HG02943 (cell line): ENCODE measurements around the gene CASP8AP2.
"Not testable (repeated sequence)": the region's sequence is repeated elsewhere in the genome, so short reads cannot be mapped to it uniquely, and the experiment has no call there.

ENCODE experiments used
- ATAC-seq: cut with Tn5 transposase; IDR thresholded peaks from one replicate; pipeline ENCODE4 v1.9.1; 2021; ENCODE audit warnings: mild to moderate bottlenecking, low read depth, moderate library complexity; ENCODE audit not compliant: unreplicated experiment

Gene CASP8AP2

DNA sequence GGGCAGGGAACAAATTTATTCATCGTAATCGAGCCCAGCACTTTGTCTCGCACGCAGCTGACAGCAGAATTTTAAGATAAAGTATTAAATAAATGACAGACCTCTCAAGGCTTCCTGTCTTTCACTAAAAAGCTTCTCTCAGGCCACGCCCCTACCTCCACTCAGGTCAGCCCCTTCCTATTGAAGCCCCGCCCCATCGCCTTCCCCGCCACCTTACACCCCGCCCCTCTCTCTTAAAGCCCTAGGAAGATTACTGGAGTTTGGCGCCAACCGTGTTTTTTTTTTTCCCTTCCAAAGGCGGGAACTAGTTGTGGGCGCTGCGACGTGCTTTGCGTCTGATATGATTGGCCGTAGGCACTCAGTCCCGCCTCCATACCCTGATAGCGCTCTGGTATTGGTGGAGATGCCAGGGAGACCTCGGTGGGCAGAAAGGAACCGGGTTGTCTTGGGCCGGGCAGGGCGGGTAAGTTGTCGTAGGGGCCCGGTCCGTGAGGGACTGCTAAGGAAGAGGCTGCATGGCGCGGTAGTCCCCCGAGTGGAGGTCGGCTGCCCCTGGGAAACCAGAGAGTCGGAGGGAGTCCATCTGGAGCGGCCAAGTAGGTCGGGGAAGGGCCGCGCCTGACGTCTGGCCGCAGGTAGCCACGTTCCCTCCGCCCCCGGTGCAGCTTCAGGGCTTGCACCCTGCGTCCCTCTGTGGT lies at the start of gene CASP8AP2:
CASP8AP2 (plus strand) TSS at position 409 of the 698 bp plus-strand sequence.
- ATAC-seq: peak; percentile 98

DNA sequence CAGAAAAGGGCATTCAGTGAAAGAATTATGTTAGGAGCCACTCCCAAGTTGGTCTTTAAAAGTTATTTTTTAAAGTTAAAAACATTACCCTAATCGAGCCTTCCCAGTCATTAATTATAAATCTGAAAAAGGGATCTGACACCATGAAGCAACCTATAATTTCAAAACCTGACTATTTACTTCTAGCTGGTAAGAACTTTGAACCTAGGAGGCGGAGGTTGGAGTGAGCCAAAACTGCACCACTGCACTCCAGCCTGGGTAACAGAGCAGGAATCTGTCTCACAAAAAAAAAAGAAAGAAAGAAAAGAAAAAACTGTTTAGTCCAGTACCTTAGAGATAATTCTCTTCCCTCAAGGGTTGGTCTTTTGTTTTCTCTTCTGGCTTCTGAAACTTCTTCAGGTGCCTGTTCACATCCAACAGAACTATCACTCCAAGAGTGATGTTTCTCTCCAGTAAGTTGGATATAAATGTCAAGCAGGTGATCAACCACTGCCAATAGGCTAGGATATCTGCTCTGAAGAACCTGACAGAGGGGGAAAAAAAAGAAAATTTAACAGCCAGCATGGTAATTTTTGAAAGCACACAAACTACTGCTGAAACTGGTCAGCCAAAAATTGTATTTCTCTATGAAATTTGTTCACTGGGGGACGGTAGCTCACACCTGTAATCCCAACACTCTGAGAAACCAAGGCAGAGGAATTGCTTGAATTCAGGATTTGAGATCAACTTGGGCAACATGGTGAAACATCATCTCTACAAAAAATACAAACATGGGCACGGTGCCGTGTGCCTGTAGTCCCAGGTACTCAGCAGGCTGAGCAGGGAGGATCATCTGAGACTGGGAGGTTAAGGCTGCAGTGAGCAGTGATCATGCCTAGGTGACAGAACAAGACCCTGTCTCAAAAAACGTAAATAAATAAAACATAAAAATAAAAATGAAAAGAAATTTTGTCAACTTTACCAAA lies 48.3 kb upstream of the CASP8AP2 start:
- ATAC-seq: no peak

DNA sequence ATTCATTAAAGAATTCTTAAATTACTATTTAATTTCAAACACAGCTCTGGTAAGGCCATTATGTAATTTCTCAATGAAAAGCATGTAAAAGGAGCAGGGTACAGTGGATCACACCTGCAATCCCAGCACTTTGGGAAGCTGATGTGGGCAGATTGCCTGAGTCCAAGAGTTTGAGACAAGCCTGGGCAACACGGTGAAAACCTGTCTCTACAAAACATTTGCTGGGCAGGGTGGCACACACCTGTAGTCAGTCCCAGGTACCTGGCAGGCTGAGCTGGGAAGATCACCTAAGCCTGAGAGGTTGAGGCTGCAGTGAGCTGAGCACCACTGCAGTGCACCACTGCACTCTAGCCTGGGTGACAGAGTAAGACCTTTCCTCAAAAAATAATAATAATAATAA lies 47.5 kb upstream of the CASP8AP2 start:
- ATAC-seq: no peak

DNA sequence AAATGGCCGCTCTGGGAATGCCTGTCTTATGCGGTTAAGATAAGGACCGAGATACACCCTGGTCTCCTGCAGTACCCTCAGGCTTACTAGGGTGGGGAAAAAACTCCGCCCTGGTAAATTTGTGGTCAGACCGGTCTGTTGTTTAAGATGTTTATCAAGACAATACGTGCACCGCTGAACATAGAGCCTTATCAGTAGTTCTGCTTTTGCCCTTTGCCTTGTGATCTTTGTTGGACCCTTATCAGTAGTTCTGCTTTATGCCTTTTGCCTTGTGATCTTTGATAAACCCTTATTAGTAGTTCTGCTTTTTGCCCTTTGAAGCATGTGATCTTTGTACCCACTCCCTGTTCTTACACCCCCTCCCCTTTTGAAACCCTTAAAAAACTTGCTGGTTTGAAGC lies 46.4 kb upstream of the CASP8AP2 start:
- ATAC-seq: not testable (repeated sequence)

DNA sequence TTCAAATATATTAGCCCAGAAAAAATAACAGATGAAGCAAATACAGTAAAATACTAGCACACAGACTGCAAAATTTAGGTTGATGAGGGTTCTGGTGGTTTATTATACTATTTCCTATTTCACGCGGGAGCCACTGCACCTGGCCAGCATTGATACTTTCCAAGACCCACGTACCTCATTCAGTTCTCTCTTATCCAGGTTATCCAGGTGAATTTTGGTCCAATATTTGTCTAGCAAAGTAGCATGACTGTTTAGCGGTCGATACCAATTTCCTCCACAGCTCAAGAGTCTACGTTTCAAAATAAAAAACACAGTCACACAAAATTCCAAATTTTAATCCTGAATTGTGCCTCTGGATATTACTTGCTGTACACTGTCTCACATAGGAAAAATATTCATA lies 44.8 kb upstream of the CASP8AP2 start:
- ATAC-seq: no peak

DNA sequence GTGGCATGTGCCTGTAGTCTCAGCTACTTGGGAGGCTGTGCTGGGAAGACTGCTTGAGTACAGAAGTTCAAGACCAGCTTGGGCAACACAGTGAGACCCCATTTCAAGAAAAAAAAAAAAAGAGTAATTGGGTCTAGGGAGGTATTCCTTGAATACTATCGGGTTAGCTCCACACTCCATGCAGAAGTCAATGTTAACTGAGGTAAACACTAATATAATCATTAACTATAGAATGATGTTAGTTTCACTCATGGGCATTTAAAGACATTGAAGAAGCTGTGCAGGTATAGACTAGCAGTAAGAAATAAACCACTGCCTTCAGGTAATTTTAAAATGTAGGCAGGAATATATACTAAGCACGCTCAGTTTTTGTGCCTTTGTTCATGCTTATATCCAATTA lies 42.7 kb upstream of the CASP8AP2 start:
- ATAC-seq: no peak

DNA sequence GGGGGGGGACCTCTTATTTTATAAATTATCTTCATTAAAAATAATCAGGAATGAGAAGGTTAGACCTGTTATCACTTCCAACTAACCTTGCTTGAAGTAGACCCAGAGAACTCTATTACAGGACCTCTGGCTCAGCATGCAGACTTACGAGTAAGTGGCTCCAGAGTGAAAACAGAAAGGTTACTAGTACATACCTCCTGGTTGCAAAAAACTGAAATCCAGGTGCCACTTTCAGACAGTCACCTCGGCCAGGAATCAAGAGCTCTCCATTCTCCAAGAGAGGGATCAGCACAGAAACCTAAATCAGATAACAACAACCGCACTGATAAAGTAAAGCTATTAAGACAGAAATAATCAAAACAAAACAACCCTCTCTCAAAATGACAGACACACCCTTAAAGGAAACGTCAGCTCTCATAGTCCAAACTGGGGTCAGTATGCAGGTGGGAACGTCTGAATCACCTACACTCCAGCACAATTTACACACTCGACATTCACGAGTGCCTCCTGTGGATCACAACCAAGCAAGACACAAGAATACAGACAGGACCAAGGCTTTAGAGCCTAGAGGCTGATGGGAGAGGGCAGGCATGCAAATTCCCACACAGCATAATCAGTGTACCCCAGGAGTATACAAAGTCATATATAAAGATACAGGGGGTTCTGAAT lies 41.9 kb upstream of the CASP8AP2 start:
- no peak for ATAC-seq

DNA sequence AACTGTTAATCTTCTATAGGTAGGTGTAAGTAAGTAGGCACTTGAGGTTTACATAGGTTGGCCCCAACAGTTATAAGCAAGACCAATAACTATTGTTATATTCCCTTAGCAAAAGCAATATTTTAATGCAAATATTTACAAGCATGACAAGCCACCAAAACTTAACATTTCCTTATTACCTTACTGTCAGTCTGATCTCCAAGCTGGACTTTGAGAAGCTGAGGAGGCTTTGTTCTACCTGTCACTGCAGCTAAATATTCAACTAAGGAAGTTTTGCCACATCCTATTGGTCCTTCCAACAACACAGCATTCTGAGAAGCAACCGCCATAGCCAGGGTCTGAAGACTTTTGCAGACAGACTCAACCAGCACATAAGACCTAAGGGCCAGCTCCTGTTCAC lies 39.7 kb upstream of the CASP8AP2 start:
- ATAC-seq: no peak

DNA sequence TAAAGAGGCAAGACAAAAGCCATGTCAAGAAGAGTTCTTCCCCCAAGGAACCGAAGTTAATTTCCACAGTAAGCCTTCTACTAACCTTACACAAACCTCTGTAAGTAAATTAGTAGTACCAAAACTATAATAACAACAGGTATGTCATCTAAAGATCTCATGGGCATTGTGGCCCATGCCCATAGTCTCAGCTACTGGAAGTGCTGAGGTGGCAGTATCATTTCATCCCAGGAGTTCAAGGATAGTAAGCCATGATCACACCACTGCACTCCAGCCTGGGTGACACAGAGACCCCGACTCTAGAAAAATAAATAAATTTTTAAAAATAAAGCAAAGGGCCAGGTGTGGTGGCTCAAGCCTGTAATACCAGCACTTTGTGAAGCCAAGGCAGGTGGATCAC lies 39.3 kb upstream of the CASP8AP2 start:
- ATAC-seq: no peak

DNA sequence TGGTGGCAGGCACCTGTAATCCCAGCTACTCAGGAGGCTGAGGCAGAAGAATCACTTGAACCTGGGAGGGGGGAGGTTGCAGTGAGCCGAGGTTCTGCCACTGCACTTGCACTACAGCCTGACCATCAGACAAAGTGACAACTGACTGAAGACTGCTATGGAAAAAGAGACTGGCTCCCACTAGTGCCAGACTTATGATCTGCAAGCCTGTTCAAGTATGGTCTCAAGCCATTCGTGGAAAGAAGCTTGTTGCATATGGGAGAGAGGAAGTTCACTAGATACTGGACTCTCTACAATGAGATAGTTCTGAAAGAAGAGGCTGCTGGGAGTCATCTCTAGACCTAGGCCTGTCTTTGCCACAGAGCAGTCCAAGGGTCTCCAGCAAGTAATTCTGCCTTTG lies 36.8 kb upstream of the CASP8AP2 start:
- no peak for ATAC-seq

DNA sequence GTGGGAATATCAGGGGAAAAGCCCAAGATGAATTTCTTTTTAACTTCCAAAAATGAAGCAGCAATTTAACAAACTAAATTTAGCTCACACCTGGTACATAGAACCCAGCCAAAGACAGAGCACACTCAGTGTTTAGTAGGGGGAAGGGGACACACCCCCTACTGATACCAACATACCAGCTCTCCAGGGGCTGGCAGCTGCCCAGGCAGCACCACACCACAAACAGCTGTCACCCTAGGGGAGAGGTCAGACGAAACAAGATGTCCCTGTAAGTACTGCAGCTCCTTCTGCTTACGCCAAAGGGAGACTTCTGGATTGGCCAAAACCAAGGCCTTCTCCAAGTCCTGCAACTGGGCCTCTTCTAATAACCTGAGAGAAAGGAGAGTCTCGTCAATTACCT lies 36.1 kb upstream of the CASP8AP2 start:
- ATAC-seq: no peak

DNA sequence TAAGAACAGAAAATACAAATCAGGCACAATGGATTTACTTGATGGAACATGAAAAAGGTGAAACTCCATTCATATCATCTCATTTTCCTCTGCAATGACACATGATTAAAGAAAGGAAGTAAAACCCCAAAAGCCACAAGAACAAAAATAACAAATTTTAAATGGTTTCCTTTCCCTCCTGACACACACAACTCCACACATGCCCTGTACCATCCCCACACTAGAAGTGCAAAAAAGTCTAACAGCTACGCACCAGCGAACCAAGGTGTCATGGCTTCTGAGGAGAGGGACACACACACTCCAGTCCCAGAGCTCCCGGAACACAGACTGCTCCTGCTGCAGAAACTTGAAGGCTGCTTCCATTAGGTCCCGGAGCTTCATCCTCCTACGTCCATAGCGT lies 35.4 kb upstream of the CASP8AP2 start:
- ATAC-seq: no peak

DNA sequence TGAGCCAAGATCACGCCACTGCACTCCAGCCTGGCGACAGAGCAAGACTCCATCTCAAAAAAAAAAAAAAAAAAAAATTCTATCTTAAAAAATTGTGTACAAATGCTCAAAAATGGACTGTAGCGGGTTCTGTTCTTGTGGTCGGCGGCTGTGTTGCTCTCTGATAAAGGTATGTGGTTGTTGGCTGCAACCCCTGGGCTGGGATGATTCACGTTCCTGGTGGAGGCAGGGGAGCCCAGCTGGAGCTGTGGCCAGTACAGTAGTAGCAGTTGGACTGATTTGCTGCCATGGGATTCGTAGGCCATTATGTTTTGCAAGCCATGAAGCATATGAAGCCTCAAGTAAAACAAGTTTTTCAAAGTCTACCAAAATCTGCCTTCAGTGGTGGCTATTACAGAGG lies 32.4 kb upstream of the CASP8AP2 start:
- no peak for ATAC-seq

DNA sequence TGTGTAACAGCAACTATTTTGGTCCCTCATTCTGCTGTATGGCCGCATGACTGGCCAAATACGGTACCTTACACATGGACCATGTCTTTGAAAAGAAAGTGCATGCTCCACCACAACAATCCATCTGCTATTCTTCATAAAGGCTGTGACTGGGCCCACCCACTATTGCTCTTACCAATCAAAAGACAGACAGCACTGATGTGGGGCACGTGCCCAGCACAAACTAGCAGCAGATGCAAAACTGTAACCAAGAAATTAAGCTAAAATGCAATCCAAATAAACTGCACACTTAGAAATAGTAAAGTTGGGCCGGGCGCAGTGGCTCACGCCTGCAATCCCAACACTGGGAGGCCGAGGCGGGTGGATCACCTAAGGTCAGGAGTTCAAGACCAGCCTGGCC lies 30.6 kb upstream of the CASP8AP2 start:
- no peak for ATAC-seq

DNA sequence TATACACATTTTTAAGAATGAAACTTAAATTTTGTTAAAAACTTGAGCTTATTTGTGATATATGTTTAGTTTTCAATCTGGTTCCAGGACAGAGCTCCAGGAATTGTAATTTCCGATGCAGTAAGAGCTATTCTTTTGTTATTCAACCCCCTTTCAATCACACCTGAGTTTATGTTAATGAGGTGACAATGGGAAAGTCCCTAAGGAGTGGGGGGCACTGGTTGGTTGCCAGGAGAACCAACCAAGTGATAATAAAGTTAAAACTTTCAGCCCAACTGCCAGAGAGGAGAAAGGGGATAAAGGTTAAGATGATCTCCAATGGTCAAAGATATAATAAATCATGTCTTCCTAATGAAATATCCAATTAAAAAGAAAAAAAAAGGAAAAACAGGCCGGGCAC lies 29.9 kb upstream of the CASP8AP2 start:
- ATAC-seq: no peak

DNA sequence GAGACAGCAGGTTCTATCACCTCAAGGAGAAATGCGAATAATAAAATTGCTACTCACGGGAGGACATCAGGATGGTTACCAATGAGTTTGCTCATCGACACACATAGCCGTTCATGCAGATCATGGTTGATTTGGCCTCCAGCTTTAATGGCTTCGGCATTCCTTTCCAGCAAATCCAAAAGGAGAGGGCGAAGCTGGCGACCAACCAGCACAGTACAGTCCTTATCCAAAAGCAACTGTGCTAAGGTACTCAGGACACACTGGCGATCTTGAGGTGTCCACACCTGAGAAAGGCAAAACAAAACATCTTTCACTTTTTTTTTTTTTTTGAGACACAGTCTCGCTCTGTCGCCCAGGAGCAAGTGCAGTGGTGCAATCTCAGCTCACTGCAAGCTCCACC lies 26.4 kb upstream of the CASP8AP2 start:
- ATAC-seq: no peak

DNA sequence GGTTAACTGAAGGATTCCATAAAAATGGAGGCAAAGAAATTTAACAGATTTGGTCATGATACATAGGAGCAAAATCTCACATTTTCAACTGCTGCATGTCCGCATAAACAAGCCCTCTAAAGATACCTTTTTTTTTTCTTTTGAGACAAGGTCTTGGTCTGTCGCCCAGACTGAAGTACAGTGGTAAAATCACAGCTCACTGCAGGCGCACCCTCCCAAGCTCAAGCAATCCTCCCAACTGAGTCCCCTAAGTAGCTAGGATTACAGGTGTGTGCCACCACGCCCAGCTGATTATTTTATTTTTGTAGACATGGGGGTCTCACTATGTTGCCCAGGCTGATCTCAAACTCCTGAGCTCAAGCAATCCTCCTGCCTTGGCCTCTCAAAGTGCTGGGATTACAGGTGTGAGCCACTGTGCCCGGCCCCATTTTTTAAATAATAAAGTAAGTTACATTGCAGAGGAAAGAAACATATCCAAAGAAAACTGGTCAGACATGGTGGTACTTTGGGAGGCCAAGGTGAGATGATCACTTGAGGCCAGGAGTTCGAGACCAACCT lies 23.8 kb upstream of the CASP8AP2 start:
- ATAC-seq: no peak

DNA sequence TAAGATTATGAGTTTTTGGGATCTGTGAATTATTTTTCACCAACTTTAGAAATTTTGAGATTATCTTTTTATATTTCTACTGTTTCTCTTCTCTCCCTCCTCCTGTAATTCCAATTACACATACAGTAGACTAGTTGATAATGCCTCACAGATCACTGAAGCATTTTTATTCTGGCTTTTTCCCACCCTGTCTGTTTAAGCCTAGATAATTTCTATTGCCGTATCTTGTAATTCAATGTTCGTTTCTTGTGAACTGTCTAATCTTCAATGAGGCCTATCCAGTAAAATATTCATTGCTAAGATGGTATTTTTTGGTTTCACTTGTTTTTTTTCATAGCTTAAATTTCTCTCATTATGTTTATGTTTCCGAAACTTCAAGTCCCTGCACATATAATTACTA lies 22.1 kb upstream of the CASP8AP2 start:
- ATAC-seq: no peak

DNA sequence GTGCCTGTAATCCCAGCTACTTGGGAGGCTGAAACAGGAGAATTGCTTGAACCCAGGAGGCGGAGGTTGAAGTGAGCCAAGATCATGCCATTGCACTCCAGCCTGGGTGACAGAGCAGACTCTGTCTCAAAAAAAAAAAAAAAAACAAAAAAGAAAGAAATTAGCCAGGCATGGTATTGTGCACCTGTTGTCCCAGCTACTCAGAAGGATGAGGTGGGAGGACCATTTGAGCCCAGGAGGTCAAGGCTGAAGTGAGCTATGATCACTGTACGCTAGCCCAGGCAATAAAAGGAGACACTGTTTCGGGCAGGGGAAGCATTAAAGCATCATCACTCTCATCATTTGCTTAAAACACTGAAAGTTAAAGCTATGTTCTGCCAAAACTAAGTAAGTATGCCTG lies 16.3 kb upstream of the CASP8AP2 start:
- not testable (repeated sequence) for ATAC-seq

DNA sequence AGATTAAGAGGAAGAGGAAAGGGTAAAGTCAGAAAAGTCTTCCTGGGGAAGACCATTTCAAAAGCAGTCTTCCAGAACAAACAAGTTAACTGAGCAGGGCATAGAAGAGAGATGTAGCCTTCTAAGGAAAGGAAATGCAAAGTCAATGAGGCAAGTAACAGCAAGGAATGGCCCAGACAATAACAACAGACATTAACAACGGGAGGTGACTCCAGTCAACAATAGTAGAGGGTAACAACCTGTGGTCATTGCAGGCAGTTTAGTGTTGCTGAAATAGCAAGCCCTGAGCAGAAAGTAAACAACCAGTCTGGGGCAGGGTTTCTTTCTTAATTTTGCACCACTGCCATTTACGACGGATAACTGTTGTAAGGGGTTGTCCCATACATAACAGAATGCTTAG lies 12.2 kb upstream of the CASP8AP2 start:
- no peak for ATAC-seq

DNA sequence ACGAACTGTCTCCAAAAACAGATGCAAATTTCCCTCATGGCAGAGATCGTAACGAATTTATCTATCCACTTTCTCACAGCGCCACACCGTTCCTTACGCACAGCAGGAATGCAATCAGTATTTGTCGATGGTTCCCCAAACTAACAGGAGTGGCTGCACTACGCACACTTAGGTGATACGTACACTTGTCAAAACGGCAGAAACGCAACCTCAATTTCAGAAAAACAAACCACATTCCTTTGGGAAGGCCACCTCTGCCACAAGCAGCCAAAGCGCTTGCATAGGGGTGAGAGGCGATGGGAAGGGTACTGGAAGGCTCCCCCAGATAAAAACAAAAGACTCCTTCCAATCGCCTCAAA lies 10.7 kb upstream of the CASP8AP2 start:
- ATAC-seq: peak; percentile 26
